GM06990 (cell line): ENCODE data around the gene ELOVL5.

ENCODE experiments used
- DNase-seq: peaks from one replicate; pipeline ENCODE4 v3.0.0-alpha.2; 2011; ENCODE audit not compliant: insufficient read length; ENCODE audit errors: extremely low read depth
- H3K27me3 ChIP-seq: replicated peaks from 2 replicates; pipeline ENCODE4 v1.6.0; 2011; ENCODE audit warnings: low read length; ENCODE audit not compliant: control insufficient read depth, insufficient read depth
- H3K36me3 ChIP-seq: 2 replicates; pipeline ENCODE4 v1.5.1; 2011; ENCODE audit warnings: low read length; ENCODE audit not compliant: control insufficient read depth, insufficient read depth
- H3K4me3 ChIP-seq: replicated peaks from 2 replicates; pipeline ENCODE4 v1.5.1; 2011; ENCODE audit warnings: low read depth, mild to moderate bottlenecking, control low read depth, low read length
- CTCF ChIP-seq: IDR thresholded peaks from 2 replicates; pipeline ENCODE4 v1.5.1; 2011; ENCODE audit warnings: low read length, control low read depth, mild to moderate bottlenecking, inconsistent platforms; ENCODE audit not compliant: insufficient read depth, poor library complexity, severe bottlenecking

The ELOVL5 gene

DNA sequence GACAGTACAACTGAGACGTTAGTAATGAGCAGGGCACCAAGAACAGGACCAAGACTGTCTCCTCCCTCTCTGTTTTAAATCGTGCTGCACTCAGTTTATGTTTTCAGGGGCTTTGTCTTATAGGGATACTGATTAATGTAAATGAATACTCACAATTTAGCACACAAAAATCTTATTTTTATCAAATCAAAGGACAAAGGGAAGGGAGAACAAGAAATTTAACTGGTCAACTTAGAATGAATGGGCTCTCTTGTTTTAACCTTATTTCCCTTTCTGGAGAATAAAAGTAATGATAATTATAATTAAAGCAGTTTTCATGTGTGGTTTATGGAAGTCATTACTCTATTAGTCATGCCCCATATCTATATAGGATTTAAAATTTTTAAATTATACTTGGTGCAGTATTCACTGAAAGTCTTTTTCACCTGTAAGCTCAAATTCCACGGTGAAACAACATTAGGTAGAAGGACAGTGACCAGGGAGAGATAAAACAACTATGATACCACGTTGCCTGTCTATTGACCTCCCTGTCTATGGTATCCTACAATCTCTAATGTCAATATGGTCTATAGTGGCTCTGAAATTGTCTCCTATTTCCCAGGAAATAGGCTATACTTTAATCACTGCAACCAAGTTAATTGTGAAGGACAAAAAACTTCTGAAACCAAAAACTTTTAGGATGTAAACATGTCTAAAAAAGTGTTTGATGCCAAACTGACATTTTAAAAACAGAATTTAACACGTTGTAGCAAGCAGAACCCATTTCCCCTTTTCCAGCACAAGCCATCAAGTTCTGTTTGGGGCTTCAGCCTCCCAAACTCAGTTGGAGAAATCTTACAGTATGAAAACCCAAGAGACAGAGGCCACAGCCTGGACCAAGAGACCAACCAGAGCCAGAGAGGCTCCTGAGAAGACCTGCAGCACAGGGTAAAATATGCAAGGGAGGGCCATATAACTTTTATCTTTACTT is 15.0 kb downstream of the ELOVL5 start:
- no peak for TF ChIP-seq CTCF
- Histone ChIP-seq H3K4me3 (no peak overlapping the region), H3K36me3 (peaks cover 2% of the 10 kb centered on the region), H3K27me3 (no peaks in the 10 kb centered on the region)
- no peak for DNase-seq

- Histone ChIP-seq H3K27me3 (no peaks in the 10 kb centered on the region), H3K4me3 (no peak overlapping the region), H3K36me3 (peaks cover 2% of the 10 kb centered on the region)
- no peak for DNase-seq
- no peak for TF ChIP-seq CTCF
Observed at GRCh38 chr6:53331678-53332077, 17.1 kb downstream of the ELOVL5 start.

DNA sequence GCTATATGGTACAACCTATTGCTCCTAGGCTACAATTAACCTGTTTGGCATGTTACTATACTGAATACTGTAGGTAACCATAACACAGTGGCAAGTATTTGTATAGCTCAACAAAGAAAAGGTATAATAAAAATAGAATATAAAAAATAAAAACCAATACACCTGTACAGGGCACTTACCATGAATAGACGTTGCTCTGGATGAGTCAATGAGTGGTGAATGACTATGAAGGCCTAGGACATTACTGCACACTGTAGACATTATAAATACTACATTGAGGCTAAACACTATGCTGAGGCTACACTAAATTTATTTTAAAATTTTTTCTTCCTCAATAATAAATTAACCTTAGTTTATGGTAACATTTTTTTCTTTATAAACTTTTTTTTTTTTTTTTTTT is 18.6 kb downstream of the ELOVL5 start:
- Histone ChIP-seq H3K36me3 (peaks cover 2% of the 10 kb centered on the region), H3K27me3 (no peaks in the 10 kb centered on the region), H3K4me3 (no peak overlapping the region)
- DNase-seq, result no peak
- TF ChIP-seq CTCF, result no peak

DNA sequence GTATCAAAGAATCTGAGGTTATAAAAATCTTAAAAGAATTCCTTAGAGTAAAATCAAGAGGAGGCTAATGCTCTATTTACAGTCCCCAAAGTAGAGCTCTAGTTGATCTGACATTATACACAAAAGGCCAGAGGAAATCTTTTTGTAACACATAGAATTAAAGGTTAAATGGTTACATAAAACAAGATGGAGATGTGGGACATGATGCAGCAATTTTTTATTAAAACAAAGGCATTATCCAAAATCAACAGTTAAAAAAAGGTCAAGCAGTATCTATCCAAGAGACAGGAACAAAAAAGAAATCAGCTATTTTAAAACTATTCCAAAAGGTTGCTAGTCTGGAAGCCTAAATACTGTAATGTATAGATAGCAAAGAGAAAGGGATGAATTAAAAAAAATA is 20.4 kb downstream of the ELOVL5 start:
- no peak overlapping the region for H3K4me3 ChIP-seq
- TF ChIP-seq CTCF, result no peak

GRCh38 chr6:53327017-53327395 is 21.7 kb downstream of the ELOVL5 start:
- no peak for DNase-seq
- H3K4me3 ChIP-seq, result no peak overlapping the region
- no peaks in the 10 kb centered on the region for H3K27me3 ChIP-seq
- TF ChIP-seq CTCF, result no peak
- H3K36me3 ChIP-seq, result peaks cover 2% of the 10 kb centered on the region

More for the DNA sequence above, 20.4 kb downstream of the ELOVL5 start:
- no peaks in the 10 kb centered on the region for H3K27me3 ChIP-seq
- no peak for DNase-seq
- peaks cover 2% of the 10 kb centered on the region for H3K36me3 ChIP-seq
